Tibial artery (tissue), 4 donors: ENCODE data around the gene CNTNAP2.

ENCODE experiments used
- DNase-seq, 2 donors: peaks; one replicate each; pipeline ENCODE4 v3.0.0-alpha.2; 2019
- H3K27ac ChIP-seq, 2 donors: fragments of 200-600 bp; sonication (generic) in 1 of 2; 1 replicate in 1 of 2; 2 replicates in 1 of 2; pipeline ENCODE4 v1.5.1; 2018 to 2019; ENCODE audit warnings: mild to moderate bottlenecking in 1 of 2
- H3K27me3 ChIP-seq, 2 donors: fragments of 200-600 bp; sonication (generic) in 1 of 2; one replicate each; pipeline versions ENCODE4 v1.5.1 to v1.6.0; 2016 to 2019
- H3K36me3 ChIP-seq, 3 donors: fragments of 200-600 bp; sonication (generic) in 2 of 3; one replicate each; pipeline ENCODE4 v1.5.1; 2016 to 2019; ENCODE audit warnings: mild to moderate bottlenecking in 2 of 3
- H3K4me1 ChIP-seq, 4 donors: fragments of 200-600 bp; sonication (generic) in 2 of 4; 1 replicate in 3 of 4; 2 replicates in 1 of 4; pipeline ENCODE4 v1.5.1; 2016 to 2019
- H3K4me3 ChIP-seq, 2 donors: fragments of 200-600 bp; sonication (generic) in 1 of 2; 1 replicate in 1 of 2; 2 replicates in 1 of 2; pipeline ENCODE4 v1.5.1; 2018 to 2019; ENCODE audit warnings: mild to moderate bottlenecking in 2 of 2
- H3K9me3 ChIP-seq, 3 donors: fragments of 200-600 bp; sonication (generic) in 1 of 3; one replicate each; pipeline ENCODE4 v1.5.1; 2016 to 2019
- intact Hi-C: fragments of 100-400 bp; cut with DNase I; formaldehyde crosslinking; loops from one replicate; pipeline ENCODE4 v1.15.0; 2023; ENCODE audit warnings: low total_unique reads
- TF ChIP-seq, protein P1 (sequence below), 2 experiments: fragments of 200-600 bp in 1 of 2; fragments of 450-650 bp in 1 of 2; IDR thresholded peaks; one replicate each; pipeline ENCODE4 v1.5.1; 2017 to 2019; ENCODE audit warnings: antibody characterized with exemption in 2 of 2, mild to moderate bottlenecking in 1 of 2, moderate library complexity in 1 of 2

CNTNAP2 gene

DNA sequence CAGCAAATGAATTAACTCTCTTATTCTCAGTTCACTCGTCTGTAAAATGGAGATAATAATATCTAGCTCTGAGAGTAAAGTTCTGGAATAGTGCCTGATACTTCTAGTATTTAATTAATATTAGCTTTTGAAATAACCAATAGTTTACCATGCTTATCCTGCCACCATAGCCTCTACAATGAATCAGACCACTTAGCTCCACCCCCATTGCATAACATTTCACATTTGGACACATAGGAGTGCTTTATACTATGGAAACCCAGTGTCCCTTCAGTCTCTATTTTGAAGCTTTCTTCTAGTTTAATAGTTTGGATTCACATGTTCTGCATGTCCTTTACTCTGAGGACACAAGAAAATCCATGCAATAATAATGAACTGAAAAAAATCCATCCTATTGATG is 2046.6 kb downstream of the CNTNAP2 start:
- no peaks in the 10 kb centered on the region for H3K9me3 ChIP-seq
- H3K4me3 ChIP-seq = no peak overlapping the region
- H3K4me1 ChIP-seq = no peaks in the 10 kb centered on the region
- no peak overlapping the region for H3K27ac ChIP-seq
- TF ChIP-seq, protein P1, sequence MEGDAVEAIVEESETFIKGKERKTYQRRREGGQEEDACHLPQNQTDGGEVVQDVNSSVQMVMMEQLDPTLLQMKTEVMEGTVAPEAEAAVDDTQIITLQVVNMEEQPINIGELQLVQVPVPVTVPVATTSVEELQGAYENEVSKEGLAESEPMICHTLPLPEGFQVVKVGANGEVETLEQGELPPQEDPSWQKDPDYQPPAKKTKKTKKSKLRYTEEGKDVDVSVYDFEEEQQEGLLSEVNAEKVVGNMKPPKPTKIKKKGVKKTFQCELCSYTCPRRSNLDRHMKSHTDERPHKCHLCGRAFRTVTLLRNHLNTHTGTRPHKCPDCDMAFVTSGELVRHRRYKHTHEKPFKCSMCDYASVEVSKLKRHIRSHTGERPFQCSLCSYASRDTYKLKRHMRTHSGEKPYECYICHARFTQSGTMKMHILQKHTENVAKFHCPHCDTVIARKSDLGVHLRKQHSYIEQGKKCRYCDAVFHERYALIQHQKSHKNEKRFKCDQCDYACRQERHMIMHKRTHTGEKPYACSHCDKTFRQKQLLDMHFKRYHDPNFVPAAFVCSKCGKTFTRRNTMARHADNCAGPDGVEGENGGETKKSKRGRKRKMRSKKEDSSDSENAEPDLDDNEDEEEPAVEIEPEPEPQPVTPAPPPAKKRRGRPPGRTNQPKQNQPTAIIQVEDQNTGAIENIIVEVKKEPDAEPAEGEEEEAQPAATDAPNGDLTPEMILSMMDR (IDR thresholded peaks at IDR 0.05) = no peak
- H3K36me3 ChIP-seq = no peaks in the 10 kb centered on the region
- intact Hi-C loops = no loop called here
- H3K27me3 ChIP-seq = no peaks in the 10 kb centered on the region
- no peak for DNase-seq

DNA sequence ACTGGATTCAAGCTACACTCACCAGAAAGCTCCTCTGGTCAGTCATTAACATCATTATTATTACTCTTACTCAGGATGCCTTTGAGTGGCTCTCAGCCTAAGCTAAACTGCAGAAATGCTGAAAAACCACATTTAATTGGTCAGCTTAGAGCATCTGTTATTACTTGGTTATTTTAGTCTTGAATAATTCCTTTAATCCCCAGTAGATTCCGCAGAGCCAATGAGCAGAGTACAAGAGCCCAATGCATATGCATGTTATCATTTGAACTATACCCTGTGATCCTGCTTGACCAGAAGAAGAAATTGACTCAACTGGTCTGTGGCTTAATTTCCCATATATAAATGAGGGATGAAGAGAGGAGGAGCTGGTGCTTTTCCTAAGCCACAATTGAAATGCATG is 2056.3 kb downstream of the CNTNAP2 start:
- H3K9me3 ChIP-seq = no peaks in the 10 kb centered on the region
- no peaks in the 10 kb centered on the region for H3K4me1 ChIP-seq
- peaks cover 0 to 5% of the 10 kb centered on the region in 2 donors for H3K27me3 ChIP-seq
- DNase-seq = no peak
- intact Hi-C loops = no loop called here
- no peak overlapping the region for H3K4me3 ChIP-seq
- no peak overlapping the region for H3K27ac ChIP-seq
- TF ChIP-seq, protein P1 (IDR thresholded peaks at IDR 0.05) = no peak
- H3K36me3 ChIP-seq = no peaks in the 10 kb centered on the region

DNA sequence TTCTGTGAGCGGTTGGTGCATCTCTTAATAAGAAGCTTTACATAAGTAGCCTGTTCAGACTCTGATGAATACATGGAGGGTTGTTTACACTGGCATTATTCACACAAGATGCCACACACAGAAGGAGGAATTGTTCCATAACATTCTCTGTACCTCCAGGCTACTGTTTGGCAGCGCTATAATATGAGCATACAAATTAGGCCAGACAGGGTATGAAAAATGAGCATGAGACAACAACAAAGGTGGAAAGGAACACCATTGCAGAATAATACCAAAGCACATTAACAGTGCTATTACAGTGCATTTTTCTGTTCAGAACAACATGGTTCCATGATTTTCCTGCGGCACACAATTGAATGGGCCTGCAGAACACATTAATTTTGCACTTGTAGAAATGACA is 2056.8 kb downstream of the CNTNAP2 start:
- TF ChIP-seq, protein P1 (IDR thresholded peaks at IDR 0.05) = no peak
- Histone ChIP-seq H3K4me3 (no peak overlapping the region), H3K36me3 (no peaks in the 10 kb centered on the region), H3K27ac (no peak overlapping the region), H3K4me1 (no peaks in the 10 kb centered on the region), H3K27me3 (peaks cover 0 to 5% of the 10 kb centered on the region in 2 donors), H3K9me3 (no peaks in the 10 kb centered on the region)
- intact Hi-C loops = no loop called here
- no peak for DNase-seq

DNA sequence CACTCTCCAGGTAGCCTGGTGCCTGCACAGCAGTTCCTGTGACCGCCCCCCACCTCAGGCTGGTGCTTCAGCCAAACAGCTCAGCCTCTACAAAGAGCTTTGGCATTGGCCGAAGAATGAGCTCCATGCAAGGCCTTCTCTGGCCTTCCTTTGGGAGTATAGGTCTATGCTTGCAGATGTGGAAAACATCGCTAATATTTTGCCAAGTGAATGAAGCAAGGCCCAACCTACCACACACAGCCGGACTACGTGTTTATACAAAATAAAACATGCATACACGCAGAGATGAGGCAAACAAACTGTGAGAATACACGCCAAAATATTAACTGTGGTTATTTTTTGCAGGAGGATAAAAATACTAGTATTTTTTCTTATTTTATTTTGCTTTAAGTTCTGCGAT is 2057.8 kb downstream of the CNTNAP2 start:
- H3K4me1 ChIP-seq = no peaks in the 10 kb centered on the region
- no peaks in the 10 kb centered on the region for H3K36me3 ChIP-seq
- H3K27ac ChIP-seq = no peak overlapping the region
- no peak for DNase-seq
- intact Hi-C loops = no loop called here
- no peaks in the 10 kb centered on the region for H3K9me3 ChIP-seq
- peaks cover 0 to 5% of the 10 kb centered on the region in 2 donors for H3K27me3 ChIP-seq
- TF ChIP-seq, protein P1 (IDR thresholded peaks at IDR 0.05) = no peak
- H3K4me3 ChIP-seq = no peak overlapping the region

DNA sequence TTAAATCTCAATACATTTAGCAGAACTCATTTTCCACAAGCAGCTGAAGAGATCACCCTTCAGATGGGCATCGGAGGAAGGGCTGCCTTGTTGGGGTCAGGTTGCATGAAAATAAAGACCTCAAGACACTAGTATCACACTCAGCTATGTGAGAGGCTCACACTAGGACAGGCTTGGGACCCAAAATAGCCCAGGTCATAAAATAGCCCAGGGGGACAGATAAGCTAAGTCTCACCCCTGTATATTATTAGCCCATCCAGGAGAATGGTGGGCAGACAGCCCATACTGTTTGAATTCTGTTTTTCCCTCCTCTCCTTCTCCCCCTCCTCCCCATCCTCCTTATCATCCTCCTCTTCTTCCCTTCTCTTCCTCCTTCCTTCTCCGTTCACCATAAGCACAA is 2058.9 kb downstream of the CNTNAP2 start:
- peaks cover 0 to 5% of the 10 kb centered on the region in 2 donors for H3K27me3 ChIP-seq
- no peak overlapping the region for H3K27ac ChIP-seq
- no peaks in the 10 kb centered on the region for H3K4me1 ChIP-seq
- intact Hi-C loops = no loop called here
- TF ChIP-seq, protein P1 (IDR thresholded peaks at IDR 0.05) = no peak
- no peaks in the 10 kb centered on the region for H3K9me3 ChIP-seq
- no peaks in the 10 kb centered on the region for H3K36me3 ChIP-seq
- H3K4me3 ChIP-seq = no peak overlapping the region
- no peak for DNase-seq

DNA sequence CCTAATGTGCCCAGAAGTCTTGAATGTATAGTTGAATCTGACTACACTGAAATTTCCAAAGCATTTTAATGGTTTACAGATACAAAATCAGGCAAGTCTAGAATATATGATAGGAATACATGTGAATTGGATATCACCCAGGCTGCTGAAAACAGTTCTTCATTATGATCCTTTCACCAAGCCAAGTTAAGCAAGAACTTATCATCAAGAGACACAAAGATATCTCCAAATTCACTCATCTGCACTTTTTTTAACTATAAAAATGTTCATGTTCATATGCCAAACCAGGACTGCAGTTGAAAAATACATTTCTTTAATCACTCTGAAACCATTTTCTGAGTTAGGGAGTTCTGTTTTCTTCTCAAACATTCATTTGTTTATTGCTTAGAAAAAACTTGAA is 2061.4 kb downstream of the CNTNAP2 start:
- TF ChIP-seq, protein P1 (IDR thresholded peaks at IDR 0.05) = no peak
- no peaks in the 10 kb centered on the region for H3K36me3 ChIP-seq
- H3K4me1 ChIP-seq = no peaks in the 10 kb centered on the region
- no peak for DNase-seq
- no peak overlapping the region for H3K27ac ChIP-seq
- no peak overlapping the region for H3K4me3 ChIP-seq
- H3K9me3 ChIP-seq = no peaks in the 10 kb centered on the region
- intact Hi-C loops = no loop called here
- H3K27me3 ChIP-seq = peaks cover 0 to 5% of the 10 kb centered on the region in 2 donors
